Measurements from ENCODE around the gene ZBTB5. TPM values are rescaled to one million over a fixed set of nuclear protein-coding genes. Genes with fewer than 3 reads are reported as not detected.

ZBTB5 gene
- total and polyA plus RNA-seq, 9 of the 15 experiments (the other 6 are each of a cell fraction or from before 2014, with no cell fraction given) = 2.3 to 43.2 (median 15.5) TPM

- intact Hi-C loops (cut with micrococcal nuclease) (no loop called here), in situ Hi-C loops (cut with MboI) (no loop called here)
- peaks cover 52% of the 10 kb centered on the region for H3K36me3 ChIP-seq (ENCODE audit: control insufficient read depth, insufficient read depth, low read length)
- DNase-seq (ENCODE audit: extremely low read depth in 1 of 4, low spot score in 3 of 4) (no peak), ATAC-seq (no peak), FAIRE-seq (no peak)
- H3K9me1 ChIP-seq (ENCODE audit: control insufficient read depth, insufficient read depth, low read length) = peaks cover 3% of the 10 kb centered on the region
- no peak overlapping the region for H3K4me3 ChIP-seq
- no peaks in the 10 kb centered on the region for H3K27me3 ChIP-seq (ENCODE audit: control insufficient read depth in 2 of 2, insufficient read depth in 2 of 2, low read length in 2 of 2)
- ChIA-PET CTCF (ENCODE audit: low intra/inter-chr PET ratio) (no interaction called here), POLR2A (interaction anchor here (0.6 to 1.6 kb wide), 8 partner anchors 13 to 717 kb away, joined by 3 to 6 read pairs (median 4); no protein-coding TSS in a partner anchor)
- H2AFZ ChIP-seq (ENCODE audit: low read depth, low read length) = no peak overlapping the region
- no peak overlapping the region for H3K27ac ChIP-seq (ENCODE audit: extremely low read depth, low read depth, low read length)
- H3K79me2 ChIP-seq (ENCODE audit: control insufficient read depth, insufficient read depth, low read length) = no peaks in the 10 kb centered on the region
- no peaks in the 10 kb centered on the region for H3K9me3 ChIP-seq (replicated peaks; ENCODE audit: control insufficient read depth, insufficient read depth, low read depth, low read length)
- H3K9ac ChIP-seq (ENCODE audit: insufficient read depth in 1 of 2, low read depth in 2 of 2, low read length in 2 of 2) = no peak overlapping the region
- peaks cover 11% of the 10 kb centered on the region; the same call in 1 of the 2 replicates for H4K20me1 ChIP-seq (replicated peaks; ENCODE audit: control insufficient read depth, insufficient read depth, low read length)
- 87% methylated on average over 3 of the region's 3 CpGs for WGBS (ENCODE audit: insufficient coverage, low coverage, missing lambda C conversion rate)
- H3K4me1 ChIP-seq (replicated peaks in 1 of 2; ENCODE audit: control insufficient read depth in 2 of 2, insufficient read depth in 2 of 2, low read length in 2 of 2) = peaks cover 4 to 5% of the 10 kb centered on the region in 2 experiments; a peak in 2 of 5 replicates
- H3K4me2 ChIP-seq (ENCODE audit: insufficient read depth, low read length) = no peak overlapping the region
- no TSS peak for BruUV-seq (replicated peaks)
- TF ChIP-seq NCOA1 (IDR thresholded peaks at IDR 0.05; ENCODE audit: low read depth) (no peak), SMAD2 (IDR thresholded peaks at IDR 0.05; ENCODE audit: low read depth, low read length) (no peak), HDAC2 (IDR thresholded peaks at IDR 0.05) (no peak), HNRNPLL (IDR thresholded peaks at IDR 0.05; ENCODE audit: low read depth, low read length, poor library complexity, severe bottlenecking) (no peak), PURB (CRISPR knock-in tag; IDR thresholded peaks at IDR 0.05; ENCODE audit: low read depth) (no peak), KDM1A (IDR thresholded peaks at IDR 0.05) (no peak)
- TF ChIP-seq, protein P1, sequence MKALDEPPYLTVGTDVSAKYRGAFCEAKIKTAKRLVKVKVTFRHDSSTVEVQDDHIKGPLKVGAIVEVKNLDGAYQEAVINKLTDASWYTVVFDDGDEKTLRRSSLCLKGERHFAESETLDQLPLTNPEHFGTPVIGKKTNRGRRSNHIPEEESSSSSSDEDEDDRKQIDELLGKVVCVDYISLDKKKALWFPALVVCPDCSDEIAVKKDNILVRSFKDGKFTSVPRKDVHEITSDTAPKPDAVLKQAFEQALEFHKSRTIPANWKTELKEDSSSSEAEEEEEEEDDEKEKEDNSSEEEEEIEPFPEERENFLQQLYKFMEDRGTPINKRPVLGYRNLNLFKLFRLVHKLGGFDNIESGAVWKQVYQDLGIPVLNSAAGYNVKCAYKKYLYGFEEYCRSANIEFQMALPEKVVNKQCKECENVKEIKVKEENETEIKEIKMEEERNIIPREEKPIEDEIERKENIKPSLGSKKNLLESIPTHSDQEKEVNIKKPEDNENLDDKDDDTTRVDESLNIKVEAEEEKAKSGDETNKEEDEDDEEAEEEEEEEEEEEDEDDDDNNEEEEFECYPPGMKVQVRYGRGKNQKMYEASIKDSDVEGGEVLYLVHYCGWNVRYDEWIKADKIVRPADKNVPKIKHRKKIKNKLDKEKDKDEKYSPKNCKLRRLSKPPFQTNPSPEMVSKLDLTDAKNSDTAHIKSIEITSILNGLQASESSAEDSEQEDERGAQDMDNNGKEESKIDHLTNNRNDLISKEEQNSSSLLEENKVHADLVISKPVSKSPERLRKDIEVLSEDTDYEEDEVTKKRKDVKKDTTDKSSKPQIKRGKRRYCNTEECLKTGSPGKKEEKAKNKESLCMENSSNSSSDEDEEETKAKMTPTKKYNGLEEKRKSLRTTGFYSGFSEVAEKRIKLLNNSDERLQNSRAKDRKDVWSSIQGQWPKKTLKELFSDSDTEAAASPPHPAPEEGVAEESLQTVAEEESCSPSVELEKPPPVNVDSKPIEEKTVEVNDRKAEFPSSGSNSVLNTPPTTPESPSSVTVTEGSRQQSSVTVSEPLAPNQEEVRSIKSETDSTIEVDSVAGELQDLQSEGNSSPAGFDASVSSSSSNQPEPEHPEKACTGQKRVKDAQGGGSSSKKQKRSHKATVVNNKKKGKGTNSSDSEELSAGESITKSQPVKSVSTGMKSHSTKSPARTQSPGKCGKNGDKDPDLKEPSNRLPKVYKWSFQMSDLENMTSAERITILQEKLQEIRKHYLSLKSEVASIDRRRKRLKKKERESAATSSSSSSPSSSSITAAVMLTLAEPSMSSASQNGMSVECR (CRISPR knock-in tag; IDR thresholded peaks at IDR 0.05) = no peak
- TF ChIP-seq, protein P2, sequence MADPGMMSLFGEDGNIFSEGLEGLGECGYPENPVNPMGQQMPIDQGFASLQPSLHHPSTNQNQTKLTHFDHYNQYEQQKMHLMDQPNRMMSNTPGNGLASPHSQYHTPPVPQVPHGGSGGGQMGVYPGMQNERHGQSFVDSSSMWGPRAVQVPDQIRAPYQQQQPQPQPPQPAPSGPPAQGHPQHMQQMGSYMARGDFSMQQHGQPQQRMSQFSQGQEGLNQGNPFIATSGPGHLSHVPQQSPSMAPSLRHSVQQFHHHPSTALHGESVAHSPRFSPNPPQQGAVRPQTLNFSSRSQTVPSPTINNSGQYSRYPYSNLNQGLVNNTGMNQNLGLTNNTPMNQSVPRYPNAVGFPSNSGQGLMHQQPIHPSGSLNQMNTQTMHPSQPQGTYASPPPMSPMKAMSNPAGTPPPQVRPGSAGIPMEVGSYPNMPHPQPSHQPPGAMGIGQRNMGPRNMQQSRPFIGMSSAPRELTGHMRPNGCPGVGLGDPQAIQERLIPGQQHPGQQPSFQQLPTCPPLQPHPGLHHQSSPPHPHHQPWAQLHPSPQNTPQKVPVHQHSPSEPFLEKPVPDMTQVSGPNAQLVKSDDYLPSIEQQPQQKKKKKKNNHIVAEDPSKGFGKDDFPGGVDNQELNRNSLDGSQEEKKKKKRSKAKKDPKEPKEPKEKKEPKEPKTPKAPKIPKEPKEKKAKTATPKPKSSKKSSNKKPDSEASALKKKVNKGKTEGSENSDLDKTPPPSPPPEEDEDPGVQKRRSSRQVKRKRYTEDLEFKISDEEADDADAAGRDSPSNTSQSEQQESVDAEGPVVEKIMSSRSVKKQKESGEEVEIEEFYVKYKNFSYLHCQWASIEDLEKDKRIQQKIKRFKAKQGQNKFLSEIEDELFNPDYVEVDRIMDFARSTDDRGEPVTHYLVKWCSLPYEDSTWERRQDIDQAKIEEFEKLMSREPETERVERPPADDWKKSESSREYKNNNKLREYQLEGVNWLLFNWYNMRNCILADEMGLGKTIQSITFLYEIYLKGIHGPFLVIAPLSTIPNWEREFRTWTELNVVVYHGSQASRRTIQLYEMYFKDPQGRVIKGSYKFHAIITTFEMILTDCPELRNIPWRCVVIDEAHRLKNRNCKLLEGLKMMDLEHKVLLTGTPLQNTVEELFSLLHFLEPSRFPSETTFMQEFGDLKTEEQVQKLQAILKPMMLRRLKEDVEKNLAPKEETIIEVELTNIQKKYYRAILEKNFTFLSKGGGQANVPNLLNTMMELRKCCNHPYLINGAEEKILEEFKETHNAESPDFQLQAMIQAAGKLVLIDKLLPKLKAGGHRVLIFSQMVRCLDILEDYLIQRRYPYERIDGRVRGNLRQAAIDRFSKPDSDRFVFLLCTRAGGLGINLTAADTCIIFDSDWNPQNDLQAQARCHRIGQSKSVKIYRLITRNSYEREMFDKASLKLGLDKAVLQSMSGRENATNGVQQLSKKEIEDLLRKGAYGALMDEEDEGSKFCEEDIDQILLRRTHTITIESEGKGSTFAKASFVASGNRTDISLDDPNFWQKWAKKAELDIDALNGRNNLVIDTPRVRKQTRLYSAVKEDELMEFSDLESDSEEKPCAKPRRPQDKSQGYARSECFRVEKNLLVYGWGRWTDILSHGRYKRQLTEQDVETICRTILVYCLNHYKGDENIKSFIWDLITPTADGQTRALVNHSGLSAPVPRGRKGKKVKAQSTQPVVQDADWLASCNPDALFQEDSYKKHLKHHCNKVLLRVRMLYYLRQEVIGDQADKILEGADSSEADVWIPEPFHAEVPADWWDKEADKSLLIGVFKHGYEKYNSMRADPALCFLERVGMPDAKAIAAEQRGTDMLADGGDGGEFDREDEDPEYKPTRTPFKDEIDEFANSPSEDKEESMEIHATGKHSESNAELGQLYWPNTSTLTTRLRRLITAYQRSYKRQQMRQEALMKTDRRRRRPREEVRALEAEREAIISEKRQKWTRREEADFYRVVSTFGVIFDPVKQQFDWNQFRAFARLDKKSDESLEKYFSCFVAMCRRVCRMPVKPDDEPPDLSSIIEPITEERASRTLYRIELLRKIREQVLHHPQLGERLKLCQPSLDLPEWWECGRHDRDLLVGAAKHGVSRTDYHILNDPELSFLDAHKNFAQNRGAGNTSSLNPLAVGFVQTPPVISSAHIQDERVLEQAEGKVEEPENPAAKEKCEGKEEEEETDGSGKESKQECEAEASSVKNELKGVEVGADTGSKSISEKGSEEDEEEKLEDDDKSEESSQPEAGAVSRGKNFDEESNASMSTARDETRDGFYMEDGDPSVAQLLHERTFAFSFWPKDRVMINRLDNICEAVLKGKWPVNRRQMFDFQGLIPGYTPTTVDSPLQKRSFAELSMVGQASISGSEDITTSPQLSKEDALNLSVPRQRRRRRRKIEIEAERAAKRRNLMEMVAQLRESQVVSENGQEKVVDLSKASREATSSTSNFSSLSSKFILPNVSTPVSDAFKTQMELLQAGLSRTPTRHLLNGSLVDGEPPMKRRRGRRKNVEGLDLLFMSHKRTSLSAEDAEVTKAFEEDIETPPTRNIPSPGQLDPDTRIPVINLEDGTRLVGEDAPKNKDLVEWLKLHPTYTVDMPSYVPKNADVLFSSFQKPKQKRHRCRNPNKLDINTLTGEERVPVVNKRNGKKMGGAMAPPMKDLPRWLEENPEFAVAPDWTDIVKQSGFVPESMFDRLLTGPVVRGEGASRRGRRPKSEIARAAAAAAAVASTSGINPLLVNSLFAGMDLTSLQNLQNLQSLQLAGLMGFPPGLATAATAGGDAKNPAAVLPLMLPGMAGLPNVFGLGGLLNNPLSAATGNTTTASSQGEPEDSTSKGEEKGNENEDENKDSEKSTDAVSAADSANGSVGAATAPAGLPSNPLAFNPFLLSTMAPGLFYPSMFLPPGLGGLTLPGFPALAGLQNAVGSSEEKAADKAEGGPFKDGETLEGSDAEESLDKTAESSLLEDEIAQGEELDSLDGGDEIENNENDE (IDR thresholded peaks at IDR 0.05; ENCODE audit: low read depth, low read length) = no peak
These were observed 43.6 kb upstream of the ZBTB5 start for GRCh38 chr9:37508834-37509206.

All from K562 (cell line).